ENCODE results near the gene PKNOX2.

The PKNOX2 gene, protein sequence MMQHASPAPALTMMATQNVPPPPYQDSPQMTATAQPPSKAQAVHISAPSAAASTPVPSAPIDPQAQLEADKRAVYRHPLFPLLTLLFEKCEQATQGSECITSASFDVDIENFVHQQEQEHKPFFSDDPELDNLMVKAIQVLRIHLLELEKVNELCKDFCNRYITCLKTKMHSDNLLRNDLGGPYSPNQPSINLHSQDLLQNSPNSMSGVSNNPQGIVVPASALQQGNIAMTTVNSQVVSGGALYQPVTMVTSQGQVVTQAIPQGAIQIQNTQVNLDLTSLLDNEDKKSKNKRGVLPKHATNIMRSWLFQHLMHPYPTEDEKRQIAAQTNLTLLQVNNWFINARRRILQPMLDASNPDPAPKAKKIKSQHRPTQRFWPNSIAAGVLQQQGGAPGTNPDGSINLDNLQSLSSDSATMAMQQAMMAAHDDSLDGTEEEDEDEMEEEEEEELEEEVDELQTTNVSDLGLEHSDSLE

DNA sequence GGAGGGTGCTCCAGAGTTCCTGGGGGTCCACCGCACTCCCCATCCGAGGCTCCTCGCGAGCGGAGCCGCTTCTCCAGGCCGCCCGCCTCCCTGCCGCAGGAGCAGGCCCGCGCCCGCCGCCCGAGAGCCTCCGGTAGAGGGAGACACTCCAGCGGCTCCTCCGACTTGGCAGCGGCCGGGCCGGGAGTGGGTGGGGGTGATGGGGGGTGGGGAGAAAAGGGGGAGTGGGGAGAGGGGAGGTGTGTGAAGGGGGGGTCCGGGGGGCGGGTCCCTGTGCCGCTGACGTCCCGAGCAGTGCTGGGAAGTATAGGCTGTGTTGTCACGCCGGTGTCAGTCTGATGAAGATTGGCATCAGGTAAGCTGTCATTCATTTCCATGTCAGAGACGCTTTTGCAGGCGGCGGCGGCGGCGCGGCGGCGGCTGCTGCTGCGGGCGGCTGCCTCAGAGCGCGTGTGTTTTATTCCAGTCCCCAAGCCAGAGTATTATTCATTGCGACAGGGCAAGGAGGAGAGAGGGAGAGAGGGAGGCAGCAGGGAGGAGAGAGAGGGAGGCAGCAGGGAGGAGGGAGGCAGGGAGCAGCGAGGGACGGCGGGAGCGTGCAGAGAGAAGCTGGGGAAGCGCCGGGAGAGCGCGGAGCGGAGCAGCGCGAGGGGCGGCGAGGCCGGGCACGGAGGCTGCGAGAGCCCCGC lies at the start of gene PKNOX2:
Gene PKNOX2, plus strand, starts transcription at position 330 of the 689 bp plus-strand sequence. CDS start 186,555 bp downstream, outside the sequence.
- DNase-seq, result peak; percentile 52

DNA sequence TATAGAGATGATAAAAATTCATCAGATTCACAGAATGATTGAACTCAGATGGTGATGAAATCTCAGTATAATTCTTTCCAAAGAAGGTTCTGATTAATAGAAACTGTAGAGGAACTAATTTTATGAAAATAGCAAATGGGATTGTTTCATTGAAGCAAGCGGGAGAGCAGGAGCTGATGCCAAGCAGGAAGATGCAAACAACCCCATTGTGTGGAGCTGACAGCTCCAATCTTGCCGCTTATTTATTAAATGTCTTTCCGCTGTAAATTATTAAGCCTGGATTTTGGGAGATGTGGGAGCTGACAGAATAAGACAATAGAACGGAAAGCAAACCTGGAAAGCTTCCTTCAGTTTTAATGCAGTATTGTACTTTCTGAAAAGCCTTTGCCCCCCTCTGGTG lies 47.1 kb upstream of the PKNOX2 start:
- no peak for DNase-seq

DNA sequence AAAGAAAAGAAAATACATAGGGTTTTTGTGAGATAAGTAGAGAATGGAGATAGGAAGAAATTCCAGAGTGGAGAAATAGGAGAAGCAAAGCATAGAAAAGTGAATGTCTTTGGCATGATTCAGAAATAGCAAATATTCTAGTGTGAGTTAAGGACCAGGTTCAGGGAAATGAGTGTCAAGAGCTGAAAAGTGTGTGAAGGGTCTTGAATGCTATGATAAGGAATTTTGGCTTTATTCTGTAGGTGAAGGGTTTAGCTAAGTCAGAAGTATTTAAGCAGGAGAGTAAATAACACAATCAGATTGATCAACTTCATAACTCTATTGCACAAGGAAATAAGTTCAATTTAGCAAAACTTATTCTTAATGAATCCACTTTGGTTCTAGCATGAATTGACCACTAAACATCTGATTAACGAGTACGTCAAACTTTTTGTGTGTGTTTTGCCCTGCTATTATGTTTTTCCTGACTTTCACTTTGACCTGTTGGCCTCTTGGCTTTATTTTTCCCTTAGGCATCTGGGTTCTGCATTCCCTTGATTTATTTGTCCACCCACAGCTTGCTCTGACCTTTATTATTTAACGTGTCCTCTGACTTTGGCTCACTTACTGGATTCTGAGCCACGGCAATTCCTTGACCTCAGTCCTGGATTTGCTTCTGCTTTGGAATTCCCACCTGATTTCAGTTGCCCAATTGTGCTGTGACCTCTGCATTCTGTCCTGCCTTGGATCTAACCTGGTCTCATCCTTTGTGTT lies 41.2 kb upstream of the PKNOX2 start:
- no peak for DNase-seq

DNA sequence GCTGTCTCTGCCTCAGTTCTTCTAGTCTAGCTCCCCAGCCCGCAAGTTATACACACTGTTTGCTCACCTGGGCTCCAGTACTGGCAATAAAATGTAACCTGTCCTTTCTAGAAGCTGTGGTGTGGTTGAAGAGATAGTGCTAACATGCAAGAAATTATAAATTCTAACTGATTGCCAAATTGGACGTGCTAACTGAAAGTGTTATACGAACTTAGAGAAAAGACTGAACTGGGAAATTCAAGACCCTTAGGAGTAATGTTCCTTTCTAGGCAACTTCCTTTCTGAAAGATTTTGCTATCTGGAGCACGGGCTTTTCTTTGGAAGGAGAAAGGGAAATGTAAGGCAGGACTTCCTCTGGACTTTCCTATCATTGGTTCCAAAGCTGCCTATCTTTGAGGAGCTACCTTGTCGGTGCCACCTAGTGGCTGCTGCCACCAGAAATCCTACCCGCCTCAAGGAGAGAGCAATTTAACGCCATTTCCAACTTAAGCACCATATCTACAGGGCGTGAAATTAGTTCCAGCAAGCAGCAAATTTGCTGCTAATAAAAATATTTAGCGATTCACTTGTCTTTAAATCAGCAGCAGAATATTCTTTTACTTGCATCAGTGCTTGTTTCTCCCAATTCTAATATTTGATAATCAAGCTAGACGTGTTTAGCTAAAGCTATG lies 40.5 kb upstream of the PKNOX2 start:
- DNase-seq, result peak; percentile 48

DNA sequence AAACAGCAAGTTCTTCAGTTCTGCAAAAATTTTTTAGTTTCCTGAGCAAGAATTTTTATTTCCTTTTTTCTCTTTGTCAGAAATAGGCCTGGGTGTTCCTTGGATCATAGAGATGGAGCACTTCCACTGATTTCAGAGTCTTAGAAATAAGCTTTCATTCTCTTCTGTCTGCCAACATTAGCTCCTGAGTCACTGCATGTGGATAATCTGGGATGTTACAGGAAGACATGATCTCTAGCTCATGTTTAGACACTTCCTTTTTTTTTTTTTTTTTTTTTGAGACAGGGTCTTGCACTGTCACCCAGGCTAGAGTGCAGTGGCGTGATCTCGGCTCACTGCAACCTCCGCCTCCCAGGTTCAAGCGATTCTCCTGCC lies 39.9 kb upstream of the PKNOX2 start:
- no peak for DNase-seq

DNA sequence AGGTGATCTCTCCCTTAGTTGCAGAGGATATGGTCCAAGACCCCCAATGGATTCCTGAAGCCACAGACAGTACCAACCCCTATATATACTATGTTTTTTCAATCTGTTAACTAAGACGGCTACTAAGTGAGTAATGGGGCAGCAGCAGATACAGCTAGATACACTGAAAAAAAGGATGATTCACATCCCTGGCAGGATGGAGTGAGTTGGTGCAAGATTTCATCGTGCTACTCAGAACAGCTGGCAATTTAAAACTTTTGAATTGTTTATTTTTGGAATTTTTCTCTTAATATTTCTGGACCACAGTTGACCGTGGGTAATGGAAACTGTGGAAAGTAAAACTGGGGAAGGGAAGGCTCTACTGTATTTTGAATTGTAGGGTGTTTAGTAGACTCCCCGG lies 36.1 kb upstream of the PKNOX2 start:
- no peak for DNase-seq

DNA sequence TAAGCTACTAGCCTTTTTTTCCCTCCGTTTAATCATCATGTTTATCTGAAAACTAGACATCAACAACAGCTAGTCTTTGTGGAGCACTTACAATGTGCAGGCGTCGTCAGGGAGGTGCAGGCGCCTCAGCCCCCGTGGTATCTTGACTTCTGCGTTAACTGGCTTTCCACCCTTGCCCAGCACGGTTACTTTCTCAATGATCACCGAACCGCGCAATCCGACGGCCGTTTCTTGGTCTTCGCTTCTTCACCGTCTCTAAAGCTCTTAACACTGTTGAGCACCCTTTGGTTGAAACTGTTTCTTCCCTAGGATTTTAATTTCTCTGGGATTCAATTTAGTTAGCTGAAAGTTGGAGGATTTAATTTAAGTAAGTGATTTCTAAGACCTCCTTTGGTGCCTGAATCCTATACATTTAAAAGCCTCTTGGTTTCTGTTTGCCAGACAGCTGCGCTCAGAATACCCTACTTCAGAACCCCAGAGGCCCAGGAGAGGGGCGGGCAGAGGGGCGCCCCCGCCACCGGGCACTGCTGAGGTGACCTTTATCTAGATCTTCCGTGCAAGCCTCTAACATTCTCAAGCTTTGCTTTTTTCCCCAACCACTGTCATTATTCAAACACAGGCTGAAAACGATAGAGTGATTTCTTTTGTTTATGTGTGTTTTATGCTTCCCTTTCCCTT lies 35.1 kb upstream of the PKNOX2 start:
- no peak for DNase-seq

DNA sequence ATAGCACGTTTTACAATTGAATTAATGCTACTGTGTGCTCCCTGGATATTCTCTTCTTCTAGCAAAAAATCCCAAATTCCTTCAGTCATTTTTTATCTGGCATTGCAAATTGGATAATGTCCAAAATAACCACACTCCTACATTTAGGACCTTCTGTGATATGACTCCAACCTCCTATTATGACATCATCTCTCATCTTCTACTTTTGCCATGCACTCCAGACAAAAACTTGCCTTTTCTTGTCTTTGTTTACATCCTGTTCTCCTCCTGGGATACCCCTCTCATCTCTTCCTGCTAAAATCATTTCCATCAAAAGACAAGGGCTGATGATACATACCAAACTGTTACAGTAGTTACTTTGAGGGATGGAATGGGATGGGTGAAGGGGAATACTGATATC lies 32.5 kb upstream of the PKNOX2 start:
- no peak for DNase-seq

DNA sequence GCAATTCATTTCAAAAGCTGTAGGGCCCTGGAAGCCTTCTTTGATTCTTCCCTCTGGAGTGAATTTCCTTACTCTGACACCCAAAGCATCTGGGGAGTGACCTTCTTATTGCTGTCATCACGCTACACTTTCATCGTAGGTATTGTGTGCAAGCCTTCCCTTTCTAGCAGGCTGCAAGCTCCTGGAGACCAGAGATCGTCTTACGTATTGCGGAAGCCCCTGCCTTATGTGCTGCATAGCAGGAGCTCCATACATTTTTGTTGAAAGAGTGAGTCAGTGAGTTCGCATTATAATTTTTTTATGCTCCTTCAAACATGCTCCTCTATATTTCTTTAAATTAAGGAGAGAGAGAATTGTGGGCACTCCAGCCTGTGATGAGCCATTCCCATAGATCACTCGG lies 32.0 kb upstream of the PKNOX2 start:
- DNase-seq, result no peak

DNA sequence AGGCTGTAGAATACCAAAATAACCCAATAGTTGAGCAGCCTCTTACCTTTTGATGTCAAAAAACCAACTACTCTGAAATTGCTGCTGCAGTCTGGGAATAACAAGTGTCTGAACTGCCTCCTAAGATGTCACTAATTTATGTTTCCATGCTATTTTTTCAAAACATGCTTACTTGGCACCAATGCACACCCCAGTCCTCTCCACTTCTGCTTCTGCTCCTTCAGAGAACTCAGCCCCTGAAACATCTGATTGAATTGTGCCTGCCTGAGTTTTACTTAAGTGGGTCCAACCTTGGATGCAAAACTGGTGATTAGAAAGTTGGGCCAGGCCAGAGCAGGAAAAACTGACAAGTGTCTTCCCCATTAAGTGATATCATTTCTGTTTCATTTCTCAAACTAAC lies 28.6 kb upstream of the PKNOX2 start:
- DNase-seq, result no peak

DNA sequence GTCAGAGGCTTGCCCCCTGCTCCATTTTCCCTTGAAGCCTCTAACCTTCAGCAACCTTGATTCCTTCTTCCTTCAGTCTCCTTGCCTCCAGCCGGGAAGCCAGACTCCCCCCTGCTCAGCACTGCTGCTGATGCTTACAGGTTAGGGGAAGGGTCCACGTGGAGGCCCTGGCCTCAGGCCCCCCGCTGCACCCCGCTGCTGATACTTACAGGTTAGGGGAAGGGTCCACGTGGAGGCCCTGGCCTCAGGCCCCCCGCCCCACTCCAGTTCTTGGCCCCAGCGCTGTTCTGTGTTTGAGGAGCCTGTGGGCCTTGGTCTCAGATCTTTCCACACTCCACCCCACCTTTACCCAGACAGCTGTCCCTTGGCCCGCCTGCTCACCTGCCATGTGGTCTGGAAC lies 25.6 kb upstream of the PKNOX2 start:
- DNase-seq, result no peak

DNA sequence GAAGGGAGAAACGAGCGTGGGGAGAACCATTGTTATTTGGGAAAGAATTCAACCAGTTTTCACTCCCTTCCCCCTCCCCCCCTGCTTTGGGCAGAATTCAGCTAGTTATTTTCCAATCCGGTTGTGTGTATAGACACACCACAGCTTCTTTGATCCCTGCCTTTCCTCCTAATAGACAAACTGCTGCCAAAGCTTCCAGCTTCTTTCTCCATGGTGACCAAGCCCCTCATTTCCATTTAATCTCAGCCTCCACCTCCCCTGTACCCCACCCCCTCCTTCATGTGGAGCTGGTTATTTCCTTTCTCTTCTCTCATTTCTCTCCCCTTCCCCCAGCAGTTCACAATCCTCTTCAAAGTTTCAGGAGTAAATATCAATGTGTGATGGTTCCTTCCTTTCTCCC lies 24.8 kb upstream of the PKNOX2 start:
- DNase-seq, result no peak

DNA sequence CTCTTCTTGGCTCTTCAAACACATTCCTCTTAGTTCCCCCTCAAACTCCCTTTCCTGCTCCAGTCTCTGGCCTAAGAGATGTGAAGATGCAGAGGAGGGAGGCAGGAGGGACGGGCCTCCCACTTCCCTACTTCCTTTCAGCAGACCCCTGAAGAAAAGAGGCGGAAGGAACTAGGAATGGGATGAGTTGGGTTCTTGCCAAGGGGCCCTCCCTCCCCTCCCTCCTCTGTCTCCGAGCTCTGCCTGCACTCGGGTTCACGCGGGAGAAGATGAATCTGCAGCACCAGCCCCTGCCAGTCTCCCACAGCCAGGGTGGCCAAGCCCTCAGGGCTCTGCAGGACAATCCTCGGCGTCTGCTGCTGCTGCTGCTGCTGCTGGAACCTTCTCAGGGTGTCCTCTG lies 24.3 kb upstream of the PKNOX2 start:
- DNase-seq, result no peak

DNA sequence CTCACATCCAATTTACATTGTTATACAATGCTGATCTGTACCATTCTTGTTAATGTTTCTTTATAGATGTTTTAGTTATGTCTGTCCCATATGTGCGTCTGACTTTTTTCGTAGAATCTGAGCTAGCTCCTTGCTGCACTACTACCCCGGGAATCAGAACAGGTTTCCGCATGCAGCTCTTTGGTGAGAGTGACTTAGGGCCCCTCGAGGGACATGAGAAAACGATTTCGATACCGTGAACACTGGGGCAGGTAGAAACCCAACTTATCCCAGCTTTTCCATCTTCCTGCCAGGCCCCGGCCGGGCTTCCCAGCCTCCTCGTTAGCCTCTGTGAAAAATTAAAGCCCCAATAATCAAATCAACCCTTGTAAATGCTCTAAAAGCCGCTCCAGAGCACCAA lies 23.4 kb upstream of the PKNOX2 start:
- DNase-seq, result no peak

DNA sequence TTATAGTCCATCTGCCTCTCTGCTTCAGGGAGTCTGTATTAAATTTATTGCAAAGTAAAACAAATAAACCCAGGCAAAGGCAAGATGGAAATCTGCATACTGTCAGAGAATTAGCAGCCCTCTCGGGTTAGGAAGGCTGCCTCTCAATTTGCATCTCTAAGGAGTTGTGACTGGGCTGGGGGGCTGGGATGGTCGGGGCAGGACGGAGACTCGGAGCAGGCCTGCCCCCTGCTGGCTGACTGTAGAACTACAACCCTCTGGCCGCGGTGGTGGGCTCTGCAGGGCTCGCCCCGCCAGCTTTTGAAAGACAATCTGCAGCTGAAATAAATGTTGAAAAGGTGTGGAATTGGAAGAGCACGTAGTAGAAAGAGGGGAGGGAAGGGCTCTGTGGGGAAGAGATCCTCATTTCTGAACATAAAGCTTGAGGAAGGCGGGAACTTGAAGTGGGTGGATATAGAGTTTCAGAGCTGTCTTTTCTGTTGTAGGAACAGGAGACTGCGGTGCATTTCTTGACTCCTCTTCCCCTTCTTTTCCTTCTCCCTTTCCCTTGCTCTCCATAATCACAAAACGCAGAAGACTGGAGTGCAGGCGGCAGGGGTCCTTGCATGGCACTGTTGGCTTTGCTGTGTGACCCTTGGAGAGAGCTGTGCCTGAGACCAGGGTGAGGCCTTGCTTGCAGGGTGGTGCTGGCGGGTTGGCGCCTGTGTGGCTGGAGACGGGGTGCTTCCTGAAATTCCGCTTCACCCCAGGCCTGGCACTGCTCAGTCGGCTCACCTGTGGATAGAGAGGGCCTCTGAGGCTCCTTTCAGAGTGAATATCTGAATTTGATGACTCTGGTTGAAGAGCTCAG lies 22.6 kb upstream of the PKNOX2 start:
- peak; percentile 50 for DNase-seq

DNA sequence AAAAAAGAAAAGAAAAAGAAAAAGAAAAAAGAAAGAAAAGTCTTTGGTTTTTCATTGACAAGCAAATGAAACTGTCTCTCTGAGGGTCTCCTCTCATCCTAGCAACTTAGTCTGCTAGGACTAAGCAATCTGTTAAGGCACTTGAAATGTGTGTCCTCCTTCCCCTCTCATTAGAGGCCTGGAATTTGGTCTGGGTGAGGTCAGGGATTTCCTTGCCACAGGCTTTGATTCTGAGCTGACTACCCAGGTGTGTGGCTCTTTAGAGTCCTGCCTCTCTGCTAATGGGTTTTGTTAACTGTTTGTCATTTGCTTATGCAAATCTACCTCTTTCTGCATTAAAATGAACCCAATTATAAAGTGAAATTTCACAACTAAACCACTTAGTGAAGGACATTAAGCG lies 18.3 kb upstream of the PKNOX2 start:
- no peak for DNase-seq

DNA sequence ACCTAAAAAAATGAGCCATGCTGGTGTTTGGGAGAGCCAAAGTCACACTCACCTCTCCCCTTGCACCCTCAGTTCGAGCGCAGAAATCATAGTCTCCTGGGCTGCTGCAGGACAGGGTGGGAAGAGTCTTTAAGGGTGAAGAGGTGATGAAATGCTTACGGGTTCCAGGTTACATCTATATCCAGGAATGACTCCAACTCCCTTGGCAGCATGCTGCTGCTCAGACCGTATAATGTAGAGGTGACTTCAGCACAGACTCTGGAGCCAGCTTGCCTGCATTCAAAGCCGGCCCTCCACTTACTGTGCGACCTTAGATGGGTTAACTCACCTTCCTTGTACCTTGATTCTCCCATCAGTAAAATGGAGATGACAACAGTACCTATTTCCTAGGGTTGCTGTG lies 17.3 kb upstream of the PKNOX2 start:
- DNase-seq, result no peak

DNA sequence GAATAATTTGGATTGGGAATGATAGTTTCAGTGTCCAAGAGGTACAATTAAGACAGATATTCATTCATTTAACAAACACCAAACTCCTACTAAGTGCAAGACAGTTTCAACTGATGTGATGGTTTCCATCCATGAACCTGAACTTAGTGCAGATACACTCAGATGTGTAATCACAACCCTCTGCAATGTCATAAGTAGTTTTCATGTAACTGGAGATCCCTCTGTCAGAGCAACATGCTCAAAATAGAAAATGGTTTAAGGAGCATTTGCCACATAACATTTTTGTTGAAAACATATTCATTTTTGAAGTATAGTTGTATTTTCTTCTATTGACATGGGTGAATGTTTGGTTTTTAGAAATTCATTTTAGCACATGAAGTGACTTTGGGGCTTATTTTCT lies 16.5 kb upstream of the PKNOX2 start:
- DNase-seq, result no peak

DNA sequence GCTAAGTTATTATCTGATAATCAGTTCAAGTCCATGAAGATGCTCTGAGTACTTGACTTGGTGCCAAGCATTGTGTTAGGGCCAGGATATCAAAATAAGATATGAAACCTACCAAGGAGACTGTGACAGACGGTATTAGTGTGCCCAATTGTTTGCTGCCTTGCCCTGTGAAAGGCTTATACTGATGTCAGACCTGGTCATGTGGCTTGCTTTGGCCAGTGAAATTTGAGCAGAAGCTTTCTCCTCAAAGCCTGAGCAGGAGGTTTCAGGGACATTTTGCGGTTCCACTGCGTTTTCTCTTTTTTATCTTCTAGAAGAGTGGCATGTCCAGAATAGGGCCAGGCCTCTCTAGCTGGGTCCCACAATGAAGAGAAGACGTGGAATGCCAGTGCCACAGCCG lies 15.8 kb upstream of the PKNOX2 start:
- no peak for DNase-seq

DNA sequence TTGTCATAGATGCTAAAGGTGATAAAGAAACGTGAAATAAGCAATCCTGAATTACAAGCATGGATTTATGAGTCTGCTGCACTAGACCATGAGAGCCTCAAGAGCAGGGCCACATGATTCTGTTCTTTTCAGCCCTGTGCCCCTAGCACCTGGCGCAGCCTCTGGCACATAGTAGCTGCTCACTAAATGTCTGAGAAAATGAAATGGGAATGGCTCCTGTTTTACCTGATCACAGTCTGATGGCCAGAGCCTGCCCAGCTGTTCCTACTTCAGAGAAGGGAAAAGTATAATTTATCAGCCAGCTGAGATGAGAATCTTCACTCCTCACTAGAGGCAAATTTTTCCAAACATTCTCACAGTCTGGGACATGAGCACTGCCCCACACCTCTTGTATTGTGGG lies 10.7 kb upstream of the PKNOX2 start:
- DNase-seq, result no peak

DNA sequence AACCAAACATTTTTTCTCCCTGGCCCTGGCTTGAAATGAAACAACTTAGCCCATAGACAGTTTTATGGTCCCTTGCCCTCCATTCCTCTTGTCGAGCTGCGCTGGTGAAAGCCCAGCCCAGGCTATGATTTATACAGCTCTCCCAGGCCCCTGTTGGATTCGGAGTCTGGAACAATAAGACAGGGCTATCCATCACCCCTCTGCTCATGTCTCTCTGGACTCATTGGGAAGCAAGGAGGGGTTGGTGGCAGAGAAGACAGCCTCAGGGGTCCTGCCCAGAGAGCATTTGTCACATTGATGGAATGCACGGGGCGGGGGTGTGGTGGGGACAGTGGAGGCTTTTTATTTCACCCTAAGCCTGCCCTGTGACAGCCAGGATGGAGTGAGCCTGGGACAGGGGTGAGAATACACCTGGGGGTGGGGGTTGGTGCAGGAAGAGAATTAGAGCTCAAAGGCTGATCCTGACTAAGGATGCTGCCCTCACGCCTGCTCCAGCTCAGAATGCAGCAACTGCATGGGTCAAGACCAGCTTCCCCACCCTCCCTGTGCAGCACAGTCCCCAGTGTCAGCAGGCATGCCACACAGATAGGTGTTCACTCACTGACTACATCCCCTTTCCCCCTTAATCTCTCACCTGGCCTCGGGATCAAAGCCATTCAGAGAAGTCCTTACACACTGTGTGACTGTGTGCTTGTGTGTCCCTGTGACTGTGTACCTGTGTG lies 10.0 kb upstream of the PKNOX2 start:
- DNase-seq, result no peak

Data from CD4-positive, alpha-beta T cell treated with Interleukin-12 subunit alpha and Interleukin-12 subunit beta, for 1 hour (primary cell).